ENCODE data around the gene PRCD.

DNA sequence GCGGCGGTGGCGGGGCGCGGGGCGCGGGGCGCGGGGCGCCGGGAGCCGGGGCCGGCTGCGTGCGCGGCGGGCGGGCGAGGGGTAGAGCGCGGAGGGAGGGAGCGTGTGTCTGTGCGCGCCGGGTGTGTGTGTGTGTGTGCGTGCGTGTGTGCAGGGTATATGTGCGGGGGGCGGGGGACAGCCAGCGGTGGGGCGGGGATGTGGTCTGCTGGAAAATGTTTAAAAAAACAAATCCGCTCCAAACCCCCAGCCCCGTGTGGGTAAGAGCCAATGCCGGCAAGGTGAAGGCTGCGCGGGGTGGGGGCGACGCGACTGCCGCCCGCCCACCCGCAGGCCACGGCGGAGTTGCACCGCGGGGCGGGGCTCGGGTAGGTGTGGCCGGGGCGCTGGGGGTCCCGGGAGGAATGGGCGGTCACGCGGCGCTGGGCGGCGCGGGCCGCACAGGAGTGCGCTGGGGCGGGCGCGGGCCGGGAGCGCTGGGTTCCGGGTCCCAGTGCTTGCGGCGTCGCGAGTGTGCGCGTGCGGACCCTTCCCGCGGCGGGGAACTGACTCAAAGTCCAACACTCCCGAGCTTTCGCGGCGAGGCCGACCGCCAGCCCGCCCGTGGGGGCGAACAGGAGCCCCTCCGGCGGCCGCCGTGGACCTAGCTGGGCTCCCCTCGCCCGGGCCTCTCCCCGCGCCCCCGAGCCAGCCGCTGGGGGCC is 2.1 kb upstream of the PRCD start, which contains the start of gene CYGB:
- TF ChIP-seq, protein P1, sequence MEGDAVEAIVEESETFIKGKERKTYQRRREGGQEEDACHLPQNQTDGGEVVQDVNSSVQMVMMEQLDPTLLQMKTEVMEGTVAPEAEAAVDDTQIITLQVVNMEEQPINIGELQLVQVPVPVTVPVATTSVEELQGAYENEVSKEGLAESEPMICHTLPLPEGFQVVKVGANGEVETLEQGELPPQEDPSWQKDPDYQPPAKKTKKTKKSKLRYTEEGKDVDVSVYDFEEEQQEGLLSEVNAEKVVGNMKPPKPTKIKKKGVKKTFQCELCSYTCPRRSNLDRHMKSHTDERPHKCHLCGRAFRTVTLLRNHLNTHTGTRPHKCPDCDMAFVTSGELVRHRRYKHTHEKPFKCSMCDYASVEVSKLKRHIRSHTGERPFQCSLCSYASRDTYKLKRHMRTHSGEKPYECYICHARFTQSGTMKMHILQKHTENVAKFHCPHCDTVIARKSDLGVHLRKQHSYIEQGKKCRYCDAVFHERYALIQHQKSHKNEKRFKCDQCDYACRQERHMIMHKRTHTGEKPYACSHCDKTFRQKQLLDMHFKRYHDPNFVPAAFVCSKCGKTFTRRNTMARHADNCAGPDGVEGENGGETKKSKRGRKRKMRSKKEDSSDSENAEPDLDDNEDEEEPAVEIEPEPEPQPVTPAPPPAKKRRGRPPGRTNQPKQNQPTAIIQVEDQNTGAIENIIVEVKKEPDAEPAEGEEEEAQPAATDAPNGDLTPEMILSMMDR (IDR thresholded peaks at IDR 0.05; ENCODE audit: borderline replicate concordance, extremely low read depth, low read length, poor library complexity, severe bottlenecking), result no peak
- TF ChIP-seq EZH2 (IDR thresholded peaks at IDR 0.05; ENCODE audit: borderline replicate concordance, low read depth, low read length, severe bottlenecking), result no peak

Measured in DND-41 (cell line).